ENCODE results near the gene LY86. TPM values are rescaled to one million over a fixed set of nuclear protein-coding genes. Genes with fewer than 3 reads are reported as not detected.

Gene LY86
- total RNA-seq, 3 donors from 2014 or later (not counting 1 experiment from before 2014, with no cell fraction given), result 2.0 to 5.1 (median 2.2) TPM

DNA sequence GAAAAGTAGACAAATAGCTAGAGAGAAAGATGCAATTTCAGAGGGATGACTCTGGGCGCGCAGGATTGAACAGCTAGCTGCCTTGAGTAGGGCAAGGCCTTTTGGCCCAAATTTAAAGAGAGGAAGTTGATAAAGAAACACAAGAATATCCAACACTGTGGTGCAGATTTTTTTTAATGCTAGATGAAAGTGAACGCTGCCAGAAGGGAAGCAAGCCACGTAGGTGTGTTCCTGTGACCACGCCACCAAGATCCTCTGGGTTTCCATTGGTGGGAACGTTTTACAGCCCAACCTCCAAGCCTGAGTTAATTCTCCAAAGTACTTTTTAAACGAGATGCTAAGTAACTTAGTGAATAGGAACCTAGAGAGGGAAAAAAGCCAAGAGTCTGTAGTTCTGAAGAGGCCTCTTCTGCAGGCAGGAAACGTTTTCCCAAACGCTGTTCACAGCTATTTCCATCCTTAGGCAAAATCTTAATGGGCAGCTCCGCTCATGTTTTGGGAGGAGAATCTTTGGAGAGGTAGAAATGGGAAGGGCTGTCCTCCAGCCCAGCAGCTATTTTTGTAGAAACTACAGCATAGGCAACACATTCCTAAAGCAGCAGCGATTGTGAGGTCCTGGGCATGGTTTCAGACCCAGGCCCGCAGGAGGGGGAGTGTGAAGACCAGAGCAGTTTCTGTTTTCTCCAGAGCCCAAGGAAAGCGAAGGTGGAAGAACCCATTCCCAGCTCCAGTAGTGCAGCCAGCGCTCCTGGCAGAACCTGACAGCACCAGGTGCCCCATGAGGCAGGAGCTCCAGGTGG lies 8.2 kb downstream of the LY86 start:
- no peak overlapping the region for H3K4me3 ChIP-seq (ENCODE audit: low read length)
- H3K36me3 ChIP-seq (ENCODE audit: control insufficient read depth, insufficient read depth, low read length), result no peaks in the 10 kb centered on the region
- Mint-ChIP-seq H3K4me3 (no peak overlapping the region), H3K27ac (no peak overlapping the region), H3K4me1 (peaks cover 18 to 23% of the 10 kb centered on the region in 2 donors), H3K27me3 (ENCODE audit: low read depth in 2 of 2) (peaks cover 0 to 3% of the 10 kb centered on the region in 2 donors), H3K36me3 (no peaks in the 10 kb centered on the region), H3K9me3 (no peaks in the 10 kb centered on the region)
- ATAC-seq (no peak), DNase-seq (peak in 1 of 2 donors; percentile 44)
- intact Hi-C loops (cut with micrococcal nuclease), result no loop called here
- H3K4me1 ChIP-seq (ENCODE audit: control insufficient read depth, insufficient read depth, low read length), result peaks cover 27% of the 10 kb centered on the region
- no peak overlapping the region for H3K27ac ChIP-seq (ENCODE audit: low read length)
- no peaks in the 10 kb centered on the region for H3K9me3 ChIP-seq (ENCODE audit: control insufficient read depth, insufficient read depth, low read length)
- H3K27me3 ChIP-seq (ENCODE audit: control insufficient read depth, insufficient read depth, low read length), result no peaks in the 10 kb centered on the region
- 68% methylated on average over 14 of the region's 14 CpGs for WGBS (ENCODE audit: insufficient coverage)
- no peak for TF ChIP-seq CTCF (IDR thresholded peaks at IDR 0.05)

GRCh38 chr6:6597682-6598081 lies 9.2 kb downstream of the LY86 start:
- H3K27ac Mint-ChIP-seq, result no peak overlapping the region
- H3K4me3 Mint-ChIP-seq, result no peak overlapping the region
- peaks cover 8 to 15% of the 10 kb centered on the region in 2 donors for H3K4me1 Mint-ChIP-seq
- peaks cover 0 to 3% of the 10 kb centered on the region in 2 donors for H3K27me3 Mint-ChIP-seq (ENCODE audit: low read depth in 2 of 2)
- DNase-seq (no peak), ATAC-seq (no peak)
- no peaks in the 10 kb centered on the region for H3K36me3 ChIP-seq (ENCODE audit: control insufficient read depth, insufficient read depth, low read length)
- no peak overlapping the region for H3K27ac ChIP-seq (ENCODE audit: low read length)
- H3K27me3 ChIP-seq (ENCODE audit: control insufficient read depth, insufficient read depth, low read length), result no peaks in the 10 kb centered on the region
- peaks cover 19% of the 10 kb centered on the region for H3K4me1 ChIP-seq (ENCODE audit: control insufficient read depth, insufficient read depth, low read length)
- H3K9me3 ChIP-seq (ENCODE audit: control insufficient read depth, insufficient read depth, low read length), result no peaks in the 10 kb centered on the region
- H3K36me3 Mint-ChIP-seq, result no peaks in the 10 kb centered on the region
- WGBS (ENCODE audit: insufficient coverage), result 89% methylated on average over 5 of the region's 5 CpGs
- H3K9me3 Mint-ChIP-seq, result no peaks in the 10 kb centered on the region
- no peak for TF ChIP-seq CTCF (IDR thresholded peaks at IDR 0.05)
- no peak overlapping the region for H3K4me3 ChIP-seq (ENCODE audit: low read length)
- intact Hi-C loops (cut with micrococcal nuclease), result no loop called here

DNA sequence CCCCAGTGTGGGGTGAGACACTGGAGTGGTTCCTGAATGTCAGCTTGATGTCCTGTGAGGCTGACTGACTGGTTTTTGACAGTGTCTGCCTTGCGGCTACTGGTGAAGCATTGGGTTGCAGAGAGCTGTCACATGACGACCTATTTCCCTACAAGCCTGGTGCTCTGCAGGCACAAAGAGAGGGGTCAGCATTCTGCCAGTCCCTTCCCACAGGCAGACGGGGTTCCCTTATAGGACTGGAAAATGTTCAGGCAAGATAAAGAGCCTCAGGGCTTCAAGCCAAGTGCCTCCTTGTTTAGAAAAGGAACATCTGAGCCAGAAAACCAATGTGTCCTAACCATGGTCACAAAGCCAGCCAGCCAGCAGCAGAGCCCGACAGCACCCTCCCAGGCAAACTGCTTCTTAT lies 11.0 kb downstream of the LY86 start:
- H3K9me3 ChIP-seq (ENCODE audit: control insufficient read depth, insufficient read depth, low read length), result no peaks in the 10 kb centered on the region
- H3K4me1 ChIP-seq (ENCODE audit: control insufficient read depth, insufficient read depth, low read length), result peaks cover 11% of the 10 kb centered on the region
- no peak overlapping the region for H3K4me3 ChIP-seq (ENCODE audit: low read length)
- ATAC-seq (no peak), DNase-seq (no peak)
- H3K36me3 ChIP-seq (ENCODE audit: control insufficient read depth, insufficient read depth, low read length), result no peaks in the 10 kb centered on the region
- Mint-ChIP-seq H3K4me3 (no peak overlapping the region), H3K4me1 (peaks cover 0 to 14% of the 10 kb centered on the region in 2 donors), H3K27ac (no peak overlapping the region), H3K9me3 (no peaks in the 10 kb centered on the region), H3K27me3 (ENCODE audit: low read depth in 2 of 2) (peaks cover 0 to 3% of the 10 kb centered on the region in 2 donors), H3K36me3 (no peaks in the 10 kb centered on the region)
- TF ChIP-seq CTCF (IDR thresholded peaks at IDR 0.05), result no peak
- no peaks in the 10 kb centered on the region for H3K27me3 ChIP-seq (ENCODE audit: control insufficient read depth, insufficient read depth, low read length)
- WGBS (ENCODE audit: insufficient coverage), result 71% methylated on average over 4 of the region's 4 CpGs
- intact Hi-C loops (cut with micrococcal nuclease), result no loop called here
- H3K27ac ChIP-seq (ENCODE audit: low read length), result no peak overlapping the region

All from natural killer cell (primary cell).